Activated B cell treated with CpG ODN at 0.5 μM for 24 hours (primary cell): ENCODE data around the gene VAMP8. TPM values are rescaled to one million over a fixed set of nuclear protein-coding genes. Genes with fewer than 3 reads are reported as not detected.
A peak's percentile ranks its signal among the peaks of the same experiment; 100 is the strongest.

ENCODE experiments used
- ATAC-seq: fragments of 200-7000 bp; cut with Tn5 transposase; one replicate; pipeline ENCODE4 v1.10.0; 2021; ENCODE audit warnings: low read depth, mild to moderate bottlenecking, moderate library complexity
- CTCF ChIA-PET: fragments of 350-600 bp; sonication (Branson Sonifier 250); formaldehyde crosslinking; loops from one replicate; lab custom pipeline; 2021; ENCODE audit warnings: antibody characterized with exemption; lab: Charles Lee
- POLR2A ChIA-PET: fragments of 350-600 bp; sonication (Branson Sonifier 250); formaldehyde crosslinking; loops from one replicate; lab custom pipeline; 2021; ENCODE audit warnings: antibody characterized with exemption; lab: Charles Lee
- DNase-seq: peaks from one replicate; pipeline ENCODE4 v3.0.0; 2022
- H3K27ac Mint-ChIP-seq: one replicate; pipeline ENCODE4 v1.8.0; 2020; ENCODE audit warnings: mixed read lengths
- H3K27me3 Mint-ChIP-seq: one replicate; pipeline ENCODE4 v1.8.0; 2021; ENCODE audit warnings: mixed read lengths
- H3K36me3 Mint-ChIP-seq: one replicate; pipeline ENCODE4 v1.8.0; 2021; ENCODE audit warnings: low read depth, mixed read lengths
- H3K4me1 Mint-ChIP-seq: one replicate; pipeline ENCODE4 v1.8.0; 2021; ENCODE audit warnings: mixed read lengths
- H3K4me3 Mint-ChIP-seq: one replicate; pipeline ENCODE4 v1.8.0; 2020; ENCODE audit warnings: mild to moderate bottlenecking, mixed read lengths
- H3K9me3 Mint-ChIP-seq: one replicate; pipeline ENCODE4 v1.8.0; 2020; ENCODE audit warnings: mixed read lengths
- CTCF ChIP-seq: fragments of 200-600 bp; IDR thresholded peaks from one replicate; pipeline ENCODE4 v1.8.0; 2022; ENCODE audit warnings: antibody characterized with exemption, mild to moderate bottlenecking
- intact Hi-C: fragments of 100-400 bp; cut with micrococcal nuclease; formaldehyde crosslinking; loops from one replicate; pipeline ENCODE4 v1.15.1; 2024
- total RNA-seq: library from RNA; stranded (reverse); gene quantifications from 2 replicates; pipeline ENCODE4 v1.2.3, GENCODE V29; 2022

Gene VAMP8
- total RNA-seq: 128 and 145 TPM in 2 replicates

DNA sequence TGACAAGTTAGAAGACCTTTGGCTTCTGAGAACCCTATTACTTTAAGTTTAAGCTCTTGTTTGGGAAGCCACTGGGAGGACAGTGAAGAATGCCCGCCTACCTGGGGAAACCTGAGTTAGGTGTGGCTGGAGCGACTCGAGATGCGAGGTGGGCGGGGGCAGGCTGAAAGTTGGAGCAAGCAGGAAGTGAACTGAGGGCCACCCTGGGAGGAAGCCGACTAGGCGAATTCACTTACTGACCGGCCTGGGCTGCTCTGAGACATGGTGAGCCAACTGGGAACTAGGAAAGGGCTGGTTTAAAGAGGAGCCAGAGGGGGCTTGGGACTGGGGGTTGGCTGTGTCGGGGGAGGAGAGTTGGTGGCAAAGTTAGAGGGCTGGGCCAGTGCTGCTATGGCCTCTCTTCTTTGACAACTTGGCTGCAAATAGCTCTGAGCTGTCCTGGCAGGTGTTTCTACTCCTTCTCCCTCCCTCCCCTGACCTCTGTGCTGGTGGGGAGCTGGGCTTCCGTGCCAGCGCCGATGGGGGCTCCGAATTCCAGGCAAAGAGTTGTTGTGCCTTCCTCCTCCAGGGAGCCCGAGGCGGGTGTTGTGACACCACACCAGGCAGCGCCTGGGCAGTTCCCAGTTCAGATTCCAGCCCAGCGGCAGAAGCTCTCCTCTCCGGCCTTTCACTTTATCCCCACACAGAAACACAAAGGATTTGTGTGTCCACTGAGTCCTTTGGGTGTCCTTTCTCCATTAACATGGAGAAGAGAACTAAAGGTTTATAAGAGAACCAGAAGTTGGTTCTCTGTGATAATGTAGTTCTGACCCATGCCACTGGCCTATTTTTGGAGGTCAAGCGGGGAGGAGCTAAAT, at the start of gene VAMP8:
Gene VAMP8, plus strand, starts transcription at position 201 of the 857 bp plus-strand sequence. Its CDS starts 61 bp downstream, at position 262.
- POLR2A ChIA-PET: interaction anchor here (0.6 to 4.9 kb wide), 14 partner anchors 10 to 223 kb away, joined by 3 to 45 read pairs (median 6); partner anchors contain the start of genes C2orf68, ELMOD3, GGCX and MAT2A

GRCh38 chr2:85527787-85528186, 49.6 kb upstream of the VAMP8 start:
- peaks cover 12% of the 10 kb centered on the region for H3K27me3 Mint-ChIP-seq
- ATAC-seq: no peak
- no peak for DNase-seq
- H3K27ac Mint-ChIP-seq: no peak overlapping the region
- no peak overlapping the region for H3K4me3 Mint-ChIP-seq
- H3K9me3 Mint-ChIP-seq: no peaks in the 10 kb centered on the region
- no peaks in the 10 kb centered on the region for H3K36me3 Mint-ChIP-seq
- intact Hi-C loops: no loop called here
- CTCF ChIA-PET: no interaction called here
- peaks cover 6% of the 10 kb centered on the region for H3K4me1 Mint-ChIP-seq
- POLR2A ChIA-PET: no interaction called here
- TF ChIP-seq CTCF: no peak

More for the DNA sequence above, at the start of gene VAMP8:
- Mint-ChIP-seq H3K4me1 (peaks cover 37% of the 10 kb centered on the region), H3K36me3 (peaks cover 23% of the 10 kb centered on the region), H3K9me3 (no peaks in the 10 kb centered on the region), H3K27ac (peak within 1 kb of the TSS; percentile 93), H3K27me3 (no peaks in the 10 kb centered on the region), H3K4me3 (peak within 1 kb of the TSS; percentile 94)
- CTCF ChIA-PET: no interaction called here
- TF ChIP-seq CTCF: no peak
- intact Hi-C loops: loop anchor here (1.0 to 2.0 kb wide), 5 partner anchors 10 to 39 kb away; partner anchors contain the start of genes GGCX, RNF181, TMEM150A and USP39
- ATAC-seq (peak; percentile 76), DNase-seq (peak; percentile 56)

DNA sequence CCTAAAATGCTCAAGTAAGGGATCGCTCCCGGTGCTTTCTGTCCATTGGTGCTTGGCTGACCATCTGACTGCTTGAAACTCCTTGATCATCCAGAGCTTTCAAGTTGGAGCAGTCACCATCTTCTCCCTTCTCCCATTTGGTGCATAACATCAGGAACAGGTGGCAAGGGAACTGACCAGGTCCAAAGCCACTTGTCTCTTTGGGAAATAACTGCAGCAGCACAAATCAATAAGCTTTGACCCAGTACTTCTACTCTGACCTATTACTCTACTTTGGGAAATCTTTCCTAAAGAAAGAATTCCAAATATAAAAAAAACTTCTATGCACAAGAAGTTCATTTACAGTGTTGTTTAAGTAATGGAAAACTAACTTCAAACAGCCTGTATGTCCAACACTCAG, 49.0 kb upstream of the VAMP8 start:
- H3K4me1 Mint-ChIP-seq: peaks cover 6% of the 10 kb centered on the region
- H3K36me3 Mint-ChIP-seq: no peaks in the 10 kb centered on the region
- H3K4me3 Mint-ChIP-seq: no peak overlapping the region
- DNase-seq (no peak), ATAC-seq (no peak)
- no peak overlapping the region for H3K27ac Mint-ChIP-seq
- ChIA-PET CTCF (no interaction called here), POLR2A (no interaction called here)
- no peak for TF ChIP-seq CTCF
- intact Hi-C loops: no loop called here
- peaks cover 10% of the 10 kb centered on the region for H3K27me3 Mint-ChIP-seq
- H3K9me3 Mint-ChIP-seq: no peaks in the 10 kb centered on the region

DNA sequence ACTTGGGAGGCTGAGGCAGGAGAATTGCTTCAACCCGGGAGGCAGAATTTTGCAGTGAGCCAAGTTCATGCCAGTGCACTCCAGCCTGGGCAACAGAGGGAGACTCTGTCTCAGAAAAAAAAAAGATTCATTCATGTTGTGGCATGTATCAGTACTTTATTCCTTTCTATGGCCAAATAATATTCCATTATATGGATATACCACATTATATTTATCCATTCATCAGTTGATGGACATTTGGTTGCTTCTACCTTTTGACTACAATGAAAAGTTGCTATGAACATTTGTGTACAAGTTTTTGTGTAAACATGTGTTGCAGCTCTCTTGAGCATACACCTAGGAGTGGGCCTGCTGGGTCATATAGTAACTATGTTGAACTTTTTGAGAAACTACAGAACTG, 47.6 kb upstream of the VAMP8 start:
- POLR2A ChIA-PET: no interaction called here
- H3K27me3 Mint-ChIP-seq: peaks cover 10% of the 10 kb centered on the region
- no peak for TF ChIP-seq CTCF
- H3K4me1 Mint-ChIP-seq: peaks cover 1% of the 10 kb centered on the region
- no peak for ATAC-seq
- intact Hi-C loops: no loop called here
- CTCF ChIA-PET: no interaction called here
- H3K4me3 Mint-ChIP-seq: no peak overlapping the region
- H3K36me3 Mint-ChIP-seq: no peaks in the 10 kb centered on the region
- no peaks in the 10 kb centered on the region for H3K9me3 Mint-ChIP-seq
- no peak for DNase-seq
- no peak overlapping the region for H3K27ac Mint-ChIP-seq

DNA sequence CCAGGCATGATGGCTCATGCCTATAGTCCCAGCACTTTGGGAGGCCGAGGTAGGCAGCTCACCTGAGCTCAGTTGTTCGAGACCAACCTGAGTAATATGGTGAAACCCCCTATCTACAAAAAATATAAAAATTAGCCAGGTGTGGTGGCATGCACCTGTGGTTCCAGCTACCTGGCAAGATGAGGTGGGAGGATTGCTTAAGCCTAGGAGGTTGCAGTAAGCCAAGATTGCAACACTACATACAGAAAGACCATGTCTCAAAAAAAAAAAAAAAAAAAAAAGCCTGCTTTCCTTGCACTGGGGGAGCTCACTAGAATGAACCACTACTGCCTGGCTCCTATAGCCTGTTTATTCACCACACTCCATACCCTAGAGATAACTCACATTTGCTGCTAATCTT, 45.8 kb upstream of the VAMP8 start:
- DNase-seq (no peak), ATAC-seq (no peak)
- POLR2A ChIA-PET: interaction anchor here (0.7 kb wide), 1 partner anchor 52 kb away, joined by 5 read pairs; no protein-coding TSS in a partner anchor
- Mint-ChIP-seq H3K27me3 (peaks cover 10% of the 10 kb centered on the region), H3K27ac (no peak overlapping the region), H3K4me3 (no peak overlapping the region), H3K36me3 (no peaks in the 10 kb centered on the region), H3K4me1 (no peaks in the 10 kb centered on the region), H3K9me3 (no peaks in the 10 kb centered on the region)
- CTCF ChIA-PET: interaction anchor here (0.7 kb wide), 1 partner anchor 71 kb away, joined by 3 read pairs; the partner anchor contains the start of gene TMEM150A
- intact Hi-C loops: no loop called here
- TF ChIP-seq CTCF: no peak
